ENCODE measurements around the gene ALKBH8.
"Not testable (repeated sequence)": the region's sequence is repeated elsewhere in the genome, so short reads cannot be mapped to it uniquely, and the experiment has no call there.

ALKBH8 gene

GRCh38 chr11:107565219-107565937 is at the start of gene ALKBH8:
Gene ALKBH8, minus strand, starts transcription at chr11:107565735. Its CDS starts 4,842 bp downstream, at chr11:107560893.
- DNase-seq = peak; percentile 78

- no peak for DNase-seq
Measured at GRCh38 chr11:107612445-107612844, 46.9 kb upstream of the ALKBH8 start.

GRCh38 chr11:107609400-107610218 is 44.1 kb upstream of the ALKBH8 start:
- no peak for DNase-seq

GRCh38 chr11:107608809-107609208 is 43.3 kb upstream of the ALKBH8 start:
- DNase-seq = no peak

- no peak for DNase-seq
Measured at GRCh38 chr11:107606141-107606540, 40.6 kb upstream of the ALKBH8 start.

- no peak for DNase-seq
Measured at GRCh38 chr11:107605061-107606006, 39.8 kb upstream of the ALKBH8 start.

GRCh38 chr11:107598225-107599139 is 32.9 kb upstream of the ALKBH8 start:
- DNase-seq = no peak

GRCh38 chr11:107594736-107595135 is 29.2 kb upstream of the ALKBH8 start:
- DNase-seq = no peak

GRCh38 chr11:107593951-107594350 is 28.4 kb upstream of the ALKBH8 start:
- DNase-seq = no peak

GRCh38 chr11:107592813-107593212 is 27.3 kb upstream of the ALKBH8 start:
- no peak for DNase-seq

- no peak for DNase-seq
Measured at GRCh38 chr11:107592231-107592590, 26.7 kb upstream of the ALKBH8 start.

- peak; percentile 51 for DNase-seq
Measured at GRCh38 chr11:107591378-107592230, 26.1 kb upstream of the ALKBH8 start.

- DNase-seq = peak; percentile 8
Measured at GRCh38 chr11:107590460-107591377, 25.2 kb upstream of the ALKBH8 start, which contains the start of gene ELMOD1. Gene ELMOD1, plus strand, starts transcription at chr11:107591147. Its CDS starts 27,043 bp downstream, at chr11:107618190.

GRCh38 chr11:107587306-107587979 is 21.9 kb upstream of the ALKBH8 start:
- no peak for DNase-seq

- no peak for DNase-seq
Measured at GRCh38 chr11:107583629-107584195, 18.2 kb upstream of the ALKBH8 start.

GRCh38 chr11:107581147-107581546 is 15.6 kb upstream of the ALKBH8 start:
- DNase-seq = no peak

GRCh38 chr11:107579169-107579568 is 13.6 kb upstream of the ALKBH8 start:
- not testable (repeated sequence) for DNase-seq

- no peak for DNase-seq
Measured at GRCh38 chr11:107577346-107577711, 11.8 kb upstream of the ALKBH8 start.

All from stimulated activated CD4-positive, alpha-beta T cell treated with anti-CD3 and anti-CD28 coated beads, Interleukin-1b, Interleukin-23, amount 100 ng/mL, for 48 hours (primary cell).